ENCODE data around the gene VAPB.
"Not testable (repeated sequence)": the region's sequence is repeated elsewhere in the genome, so short reads cannot be mapped to it uniquely, and the experiment has no call there.

Gene VAPB

GRCh38 chr20:58408603-58409246 is 19.7 kb downstream of the VAPB start:
- no peak for DNase-seq

DNA sequence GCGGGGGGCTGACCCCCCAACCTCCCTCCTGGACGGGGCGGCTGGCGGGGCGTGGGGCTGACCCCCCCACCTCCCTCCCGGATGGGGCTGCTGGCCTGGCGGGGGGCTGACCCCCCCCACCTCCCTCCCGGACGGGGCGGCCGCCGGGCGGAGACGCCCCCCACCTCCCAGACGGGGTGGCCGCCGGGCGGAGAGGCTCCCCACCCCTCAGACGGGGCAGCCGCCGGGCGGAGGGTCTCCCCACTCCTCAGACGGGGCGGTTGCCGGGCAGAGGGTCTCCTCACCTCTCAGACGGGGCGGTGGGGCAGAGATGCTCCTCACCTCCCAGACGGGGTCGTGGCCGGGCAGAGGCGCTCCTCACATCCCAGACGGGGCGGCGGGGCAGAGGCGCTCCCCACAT is 25.2 kb downstream of the VAPB start:
- DNase-seq = not testable (repeated sequence)

- DNase-seq = not testable (repeated sequence)
Measured at GRCh38 chr20:58414786-58415185, 25.8 kb downstream of the VAPB start.

DNA sequence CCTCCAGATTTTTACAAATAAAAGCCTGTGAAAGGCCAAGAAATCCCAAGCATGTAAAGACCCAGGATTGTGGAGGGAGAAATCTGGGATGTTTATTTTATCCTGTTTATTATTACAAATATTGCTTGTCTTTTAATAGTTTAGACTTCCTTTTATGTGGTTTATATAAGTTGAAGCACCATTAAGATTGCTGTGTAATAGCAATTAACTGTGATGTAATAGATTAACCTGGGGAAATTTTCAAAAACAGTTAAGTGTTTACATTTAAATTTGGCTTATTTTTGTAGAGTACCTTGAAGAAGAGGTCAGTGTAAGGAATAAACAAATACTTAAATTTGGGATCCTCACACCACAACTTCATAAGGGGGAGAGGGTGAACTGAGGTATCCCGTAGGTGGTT is 27.0 kb downstream of the VAPB start:
- no peak for DNase-seq

GRCh38 chr20:58416835-58417234 is 27.8 kb downstream of the VAPB start:
- no peak for DNase-seq

GRCh38 chr20:58417438-58417837 is 28.4 kb downstream of the VAPB start:
- DNase-seq = no peak

- DNase-seq = no peak
Measured at GRCh38 chr20:58418949-58419748, 30.1 kb downstream of the VAPB start.

DNA sequence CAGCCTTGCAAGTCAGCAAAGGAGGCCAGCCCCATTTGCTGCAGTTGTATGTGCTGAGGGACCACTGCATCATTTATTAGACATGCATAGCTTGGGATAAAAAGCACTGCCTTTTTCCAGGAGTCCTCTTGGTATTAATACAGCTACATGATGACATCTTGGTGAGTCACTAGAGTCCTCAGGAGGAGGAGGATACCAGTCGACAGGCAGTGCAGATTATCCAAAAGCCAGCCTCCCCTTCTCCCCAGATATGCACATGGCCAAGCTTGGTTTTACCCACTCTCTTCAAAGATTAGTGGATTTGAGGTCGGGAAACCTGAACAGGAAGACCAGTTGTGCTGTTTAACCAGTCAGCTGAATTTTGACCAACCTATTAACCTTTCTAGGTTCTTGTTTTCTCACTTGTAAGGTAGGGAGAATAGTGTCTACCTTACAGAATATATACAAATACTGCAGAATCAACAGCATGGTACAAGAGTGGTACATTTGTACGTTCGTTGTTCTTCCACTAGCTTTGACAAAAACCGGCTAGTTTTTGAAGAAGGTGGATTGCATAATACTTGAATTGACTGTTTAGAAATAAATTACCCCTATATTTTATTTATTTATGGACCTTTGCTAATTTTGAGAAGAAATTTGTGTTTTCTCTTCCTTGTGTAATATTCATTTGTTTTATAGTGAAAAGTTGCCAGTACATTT is 31.9 kb downstream of the VAPB start:
- no peak for DNase-seq

DNA sequence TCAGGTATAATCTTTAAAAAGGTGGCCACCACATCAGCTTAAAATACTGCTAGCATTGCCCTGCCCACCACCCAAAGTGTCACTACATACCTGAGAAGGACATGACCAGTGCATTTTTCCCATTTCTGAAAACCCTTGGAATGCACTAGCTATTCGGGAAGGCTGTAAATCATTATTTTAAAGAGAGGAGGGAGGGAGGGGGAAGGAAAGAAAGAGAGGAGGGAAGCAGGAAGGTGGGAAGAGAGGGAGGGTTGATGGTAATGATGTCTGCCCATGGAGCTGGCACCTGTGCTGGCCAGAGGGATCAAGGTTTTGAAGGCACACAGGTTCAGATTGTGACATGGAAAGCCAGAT is 32.4 kb downstream of the VAPB start:
- DNase-seq = no peak

- DNase-seq = no peak
Measured at GRCh38 chr20:58424218-58424969, 35.4 kb downstream of the VAPB start.

GRCh38 chr20:58427571-58427970 is 38.5 kb downstream of the VAPB start:
- DNase-seq = not testable (repeated sequence)

GRCh38 chr20:58428364-58428763 is 39.3 kb downstream of the VAPB start:
- DNase-seq = no peak

DNA sequence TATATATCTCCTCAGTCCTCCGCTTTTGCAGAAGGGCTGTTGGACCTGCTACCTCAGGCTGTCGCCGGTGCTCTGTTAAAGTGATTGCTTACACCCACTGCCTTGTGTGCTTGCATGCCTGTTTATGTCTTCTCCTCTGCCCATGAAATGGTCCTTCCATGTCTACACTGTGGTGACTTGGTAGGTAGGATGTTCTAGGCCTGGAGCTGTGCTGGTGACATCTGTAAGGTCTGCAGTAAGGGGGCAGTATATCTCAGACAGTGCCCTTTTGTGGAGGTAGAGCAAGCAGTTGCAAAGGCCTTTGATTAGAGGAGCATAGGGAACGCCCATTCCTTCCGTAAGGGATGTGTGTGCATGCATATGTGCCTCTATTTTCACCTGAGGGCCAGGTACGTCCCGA is 40.3 kb downstream of the VAPB start:
- no peak for DNase-seq

DNA sequence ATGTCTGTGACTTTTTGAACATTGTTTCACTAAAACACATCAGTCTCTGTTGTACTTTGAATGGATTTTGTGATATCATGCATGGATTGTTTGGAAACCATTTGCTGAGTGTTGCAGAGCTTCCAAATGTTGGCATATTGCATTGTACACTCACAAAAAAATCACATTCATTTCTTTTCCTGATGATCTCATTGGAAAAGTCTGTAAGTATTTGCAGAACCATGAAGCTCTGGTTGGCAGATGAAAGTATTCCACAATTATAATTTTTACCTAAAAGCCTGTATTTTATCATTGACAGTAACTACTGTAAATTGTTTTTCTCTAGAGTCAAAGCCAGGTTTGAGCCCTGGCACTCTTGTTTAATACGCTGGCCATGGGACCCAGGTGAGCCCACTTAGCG is 42.1 kb downstream of the VAPB start:
- DNase-seq = no peak

DNA sequence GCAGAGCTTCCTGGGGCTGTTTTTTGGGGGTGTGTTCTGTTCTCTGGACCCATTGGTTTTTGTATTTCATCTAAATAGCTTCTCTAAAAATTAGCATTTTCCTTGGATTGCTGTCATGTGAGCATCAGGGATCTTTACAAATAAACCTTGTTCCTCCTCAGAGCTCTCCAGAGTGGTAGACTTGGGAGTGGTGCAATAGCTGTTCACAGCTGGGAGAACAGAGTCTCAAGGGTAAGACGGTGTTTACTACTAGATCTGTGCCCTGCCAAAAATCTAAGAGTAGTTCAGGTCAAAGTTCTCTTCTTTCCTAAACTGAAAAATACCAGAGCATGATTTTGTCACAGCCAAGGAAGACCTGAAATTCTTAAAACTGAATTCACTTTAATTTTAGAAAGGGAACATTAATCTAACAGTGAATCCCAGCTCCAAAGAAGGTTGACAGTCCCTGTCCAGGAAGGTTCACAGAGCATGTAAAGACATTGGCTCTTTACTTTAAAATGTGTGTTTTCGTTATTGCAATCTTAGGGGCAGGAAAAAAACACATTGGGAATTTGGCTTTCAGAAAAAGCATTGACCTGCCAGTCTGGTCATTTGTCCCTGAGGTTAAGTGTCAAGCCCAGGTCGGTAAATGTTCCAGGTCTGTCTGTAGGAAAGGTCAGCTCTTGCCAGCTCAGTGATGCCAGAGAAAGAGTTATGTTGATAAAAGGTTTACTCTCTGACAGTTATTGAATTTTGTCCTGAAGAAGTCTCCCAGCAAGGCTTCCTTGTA is 43.3 kb downstream of the VAPB start:
- DNase-seq = no peak

- no peak for DNase-seq
Measured at GRCh38 chr20:58433029-58433647, 44.1 kb downstream of the VAPB start.

DNA sequence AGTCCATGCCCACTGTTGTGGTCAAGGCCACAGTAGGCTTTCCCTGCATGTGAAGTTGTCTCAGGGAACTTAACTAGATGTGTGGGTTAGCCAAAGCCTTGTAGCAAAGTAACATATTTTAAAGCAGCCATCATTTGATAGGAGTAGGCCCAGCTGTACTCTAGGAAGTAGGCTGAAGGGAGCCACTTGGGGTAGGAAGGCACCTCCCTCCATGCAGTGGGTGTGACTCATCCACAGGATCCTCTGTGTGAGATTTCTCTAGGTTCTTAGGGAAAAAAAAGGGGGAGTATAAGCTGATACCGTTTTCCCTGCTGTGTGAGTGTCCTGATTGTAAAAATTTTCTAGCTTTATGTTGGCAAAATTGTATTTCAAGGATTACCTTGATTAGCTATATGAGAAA is 44.7 kb downstream of the VAPB start:
- DNase-seq = no peak

DNA sequence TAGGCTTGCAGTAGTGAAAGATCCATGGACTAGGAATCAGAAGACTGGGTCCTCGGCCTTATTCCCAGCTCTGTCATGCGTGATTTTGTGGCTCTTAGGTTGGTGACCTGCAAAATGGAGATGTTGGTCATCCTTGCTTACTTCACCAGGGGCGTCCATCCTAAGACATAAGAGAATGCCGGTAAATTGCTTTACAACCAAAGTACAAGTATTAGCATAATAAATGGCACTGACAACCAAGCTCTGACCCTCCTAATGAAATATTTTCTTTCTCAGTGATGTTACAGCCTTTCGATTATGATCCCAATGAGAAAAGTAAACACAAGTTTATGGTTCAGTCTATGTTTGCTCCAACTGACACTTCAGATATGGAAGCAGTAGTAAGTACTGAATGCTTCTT is 45.3 kb downstream of the VAPB start:
- DNase-seq = no peak

DNA sequence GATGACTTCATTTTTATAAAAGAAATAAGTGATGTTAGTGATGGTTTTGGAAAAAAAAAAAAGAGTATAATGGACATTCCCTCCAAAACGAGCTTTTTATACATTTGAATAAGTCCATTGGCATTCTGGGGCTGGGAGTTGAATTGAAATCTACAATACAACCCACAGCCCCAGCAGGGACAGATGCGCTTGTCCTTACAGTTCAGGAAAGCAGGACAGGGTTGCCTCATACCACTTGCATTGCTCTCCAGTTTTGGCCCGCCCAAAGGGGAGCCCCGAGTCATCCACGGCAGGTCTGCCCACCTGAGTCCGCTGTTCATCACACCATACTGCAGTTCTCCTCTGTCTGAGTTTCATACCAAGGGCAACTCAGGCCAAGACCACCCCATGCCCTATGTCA is 46.2 kb downstream of the VAPB start:
- DNase-seq = no peak

GRCh38 chr20:58436868-58437645 is 48.0 kb downstream of the VAPB start:
- peak; percentile 45 for DNase-seq

Measured in NCI-H2107 (cell line).